OCI-LY1 (cell line): ENCODE results near the gene ELL.

Source experiments
- EZH2 ChIP-seq: fragments of 200-600 bp; sonication (generic), shearing (Covaris generic); IDR thresholded peaks from 2 replicates; pipeline ENCODE4 v1.8.0; 2017; ENCODE audit warnings: borderline replicate concordance, mixed run types, mild to moderate bottlenecking, antibody characterized with exemption, low read length, moderate library complexity, mixed read lengths
- TF ChIP-seq, protein P1 (sequence below): fragments of 200-600 bp; sonication (generic), shearing (Covaris generic); IDR thresholded peaks from 2 replicates; pipeline ENCODE4 v1.5.1; 2017; ENCODE audit warnings: mild to moderate bottlenecking, antibody characterized with exemption, low read length, moderate library complexity, mixed read lengths

DNA sequence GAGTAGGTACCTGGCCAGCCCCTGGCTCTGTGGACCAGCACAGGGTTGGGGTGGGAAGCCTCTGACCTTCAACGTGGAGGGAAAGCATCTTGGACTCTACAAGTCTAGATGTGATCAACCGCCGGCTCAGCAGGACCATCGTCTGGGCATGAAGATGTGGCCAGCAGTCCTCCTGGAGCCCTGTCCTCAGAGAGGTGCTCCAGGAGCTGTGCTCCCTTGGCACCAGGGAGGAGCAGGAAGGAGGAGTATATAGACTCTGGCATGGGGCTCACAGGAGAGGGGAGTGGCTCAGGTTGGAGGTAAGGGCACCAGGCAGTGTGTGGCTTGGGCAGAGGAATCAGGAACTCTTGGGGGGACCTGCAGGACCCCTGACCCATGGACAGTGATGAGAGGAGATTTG is 65.6 kb downstream of the ELL start:
- TF ChIP-seq, protein P1, sequence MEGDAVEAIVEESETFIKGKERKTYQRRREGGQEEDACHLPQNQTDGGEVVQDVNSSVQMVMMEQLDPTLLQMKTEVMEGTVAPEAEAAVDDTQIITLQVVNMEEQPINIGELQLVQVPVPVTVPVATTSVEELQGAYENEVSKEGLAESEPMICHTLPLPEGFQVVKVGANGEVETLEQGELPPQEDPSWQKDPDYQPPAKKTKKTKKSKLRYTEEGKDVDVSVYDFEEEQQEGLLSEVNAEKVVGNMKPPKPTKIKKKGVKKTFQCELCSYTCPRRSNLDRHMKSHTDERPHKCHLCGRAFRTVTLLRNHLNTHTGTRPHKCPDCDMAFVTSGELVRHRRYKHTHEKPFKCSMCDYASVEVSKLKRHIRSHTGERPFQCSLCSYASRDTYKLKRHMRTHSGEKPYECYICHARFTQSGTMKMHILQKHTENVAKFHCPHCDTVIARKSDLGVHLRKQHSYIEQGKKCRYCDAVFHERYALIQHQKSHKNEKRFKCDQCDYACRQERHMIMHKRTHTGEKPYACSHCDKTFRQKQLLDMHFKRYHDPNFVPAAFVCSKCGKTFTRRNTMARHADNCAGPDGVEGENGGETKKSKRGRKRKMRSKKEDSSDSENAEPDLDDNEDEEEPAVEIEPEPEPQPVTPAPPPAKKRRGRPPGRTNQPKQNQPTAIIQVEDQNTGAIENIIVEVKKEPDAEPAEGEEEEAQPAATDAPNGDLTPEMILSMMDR: no peak
- no peak for TF ChIP-seq EZH2
